ENCODE measurements around the gene OGFOD2.

OGFOD2 gene

DNA sequence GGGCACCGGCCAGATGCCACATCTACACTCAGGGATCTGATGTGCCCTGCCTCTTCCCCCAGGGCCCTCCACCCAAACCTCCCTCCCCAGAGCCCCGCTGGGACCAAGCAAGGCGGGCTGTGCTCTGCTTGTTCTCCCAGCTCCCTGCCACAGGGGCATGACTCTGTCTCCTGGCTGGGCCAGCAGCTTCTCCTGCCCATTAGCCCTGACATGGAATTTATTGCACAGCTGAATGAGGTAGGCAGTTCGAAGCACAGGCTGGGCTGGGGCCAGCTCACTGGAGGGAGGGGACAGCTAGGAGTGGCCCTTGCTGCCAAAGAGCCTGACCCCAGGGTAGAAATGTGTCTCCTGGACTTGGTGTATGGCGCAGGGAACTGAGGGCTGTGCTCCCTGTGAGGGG, 47.8 kb downstream of the OGFOD2 start:
- no peak for FAIRE-seq
- TF ChIP-seq POLR2A (IDR thresholded peaks at IDR 0.05; ENCODE audit: low read depth, low read length) (no peak), PAX5 (IDR thresholded peaks at IDR 0.05; ENCODE audit: insufficient read depth, low read length, severe bottlenecking) (no peak), TAF1 (IDR thresholded peaks at IDR 0.05; ENCODE audit: low read depth, low read length) (no peak), POLR2AphosphoS5 (IDR thresholded peaks at IDR 0.05; ENCODE audit: low read depth, low read length) (no peak)

DNA sequence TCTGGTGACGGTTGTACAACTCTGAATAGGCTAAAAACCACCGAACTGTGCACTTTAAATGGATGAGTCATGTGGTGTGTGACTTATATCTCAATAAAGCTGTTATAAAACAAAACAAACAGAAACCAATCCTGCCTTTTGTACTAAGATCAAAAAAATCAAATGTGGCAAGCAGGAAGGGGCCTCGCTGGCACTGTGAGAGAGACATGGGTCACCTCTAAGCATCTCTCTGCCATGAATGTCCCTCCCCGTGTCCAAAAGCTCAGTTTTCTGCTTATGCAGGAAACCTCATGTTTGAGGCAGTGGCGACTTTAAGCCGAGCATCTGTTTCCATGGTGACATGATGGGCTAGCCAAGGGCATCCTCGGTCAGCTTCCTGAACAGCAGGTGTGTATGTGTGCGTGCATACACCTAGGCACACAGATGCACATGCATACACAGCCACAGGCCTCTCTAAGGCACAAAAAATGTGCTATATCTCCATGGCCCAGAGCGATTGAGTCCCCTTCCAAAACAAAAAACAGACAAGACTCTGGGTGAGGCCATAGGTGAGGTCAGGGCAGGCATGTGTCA, 49.9 kb downstream of the OGFOD2 start:
- TF ChIP-seq SPI1 (IDR thresholded peaks at IDR 0.05; ENCODE audit: low read depth, low read length) (no peak), TAF1 (IDR thresholded peaks at IDR 0.05; ENCODE audit: low read depth, low read length) (no peak), PAX5 (IDR thresholded peaks at IDR 0.05; ENCODE audit: insufficient read depth, low read length, severe bottlenecking) (no peak), POLR2AphosphoS5 (IDR thresholded peaks at IDR 0.05; ENCODE audit: low read depth, low read length) (no peak), POU2F2 (IDR thresholded peaks at IDR 0.05; ENCODE audit: low read depth, low read length) (no peak), POLR2A (IDR thresholded peaks at IDR 0.05; ENCODE audit: low read depth, low read length) (no peak)
- FAIRE-seq (peak; percentile 38), DNase-seq (ENCODE audit: insufficient read length, low spot score) (no peak)

More for the DNA sequence above, 47.8 kb downstream of the OGFOD2 start:
- DNase-seq (ENCODE audit: insufficient read length, low spot score): no peak

- FAIRE-seq (no peak), DNase-seq (ENCODE audit: insufficient read length, low spot score) (no peak)
These were observed 51.2 kb downstream of the OGFOD2 start for GRCh38 chr12:123026094-123026853.

GRCh38 chr12:123027726-123028445, 52.8 kb downstream of the OGFOD2 start:
- no peak for FAIRE-seq
- no peak for TF ChIP-seq POLR2A (IDR thresholded peaks at IDR 0.05; ENCODE audit: low read depth, low read length)
- no peak for TF ChIP-seq PAX5 (IDR thresholded peaks at IDR 0.05; ENCODE audit: insufficient read depth, low read length, severe bottlenecking)
- no peak for DNase-seq (ENCODE audit: insufficient read length, low spot score)

More at GRCh38 chr12:123026094-123026853, 51.2 kb downstream of the OGFOD2 start:
- no peak for TF ChIP-seq PAX5 (IDR thresholded peaks at IDR 0.05; ENCODE audit: insufficient read depth, low read length, severe bottlenecking)
- TF ChIP-seq POU2F2 (IDR thresholded peaks at IDR 0.05; ENCODE audit: low read depth, low read length): no peak
- no peak for TF ChIP-seq TAF1 (IDR thresholded peaks at IDR 0.05; ENCODE audit: low read depth, low read length)
- no peak for TF ChIP-seq POLR2AphosphoS5 (IDR thresholded peaks at IDR 0.05; ENCODE audit: low read depth, low read length)
- TF ChIP-seq SPI1 (IDR thresholded peaks at IDR 0.05; ENCODE audit: low read depth, low read length): no peak
- TF ChIP-seq POLR2A (IDR thresholded peaks at IDR 0.05; ENCODE audit: low read depth, low read length): no peak

DNA sequence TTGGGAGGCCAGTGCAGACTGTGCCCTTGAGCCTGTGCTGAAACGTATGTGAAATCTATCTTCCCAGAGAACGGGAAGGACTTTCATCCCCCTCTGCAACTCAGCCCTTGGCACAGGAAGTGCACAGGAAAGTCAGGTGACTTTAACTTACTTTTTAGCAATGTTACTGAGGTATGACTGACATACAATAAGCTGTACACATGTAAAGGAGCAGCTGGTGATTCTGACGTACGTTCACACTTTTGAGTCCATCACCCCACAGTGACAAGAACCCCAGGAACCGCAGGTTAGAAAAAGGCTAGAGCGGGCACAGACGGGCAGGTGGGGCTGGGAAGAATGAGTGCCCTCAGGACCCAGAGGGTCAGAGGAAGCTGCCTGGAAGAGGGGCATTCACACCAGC, 53.4 kb downstream of the OGFOD2 start:
- no peak for DNase-seq (ENCODE audit: insufficient read length, low spot score)
- no peak for TF ChIP-seq PAX5 (IDR thresholded peaks at IDR 0.05; ENCODE audit: insufficient read depth, low read length, severe bottlenecking)
- TF ChIP-seq TAF1 (IDR thresholded peaks at IDR 0.05; ENCODE audit: low read depth, low read length): no peak
- no peak for TF ChIP-seq SPI1 (IDR thresholded peaks at IDR 0.05; ENCODE audit: low read depth, low read length)
- no peak for TF ChIP-seq POLR2AphosphoS5 (IDR thresholded peaks at IDR 0.05; ENCODE audit: low read depth, low read length)
- no peak for TF ChIP-seq POLR2A (IDR thresholded peaks at IDR 0.05; ENCODE audit: low read depth, low read length)
- no peak for TF ChIP-seq POU2F2 (IDR thresholded peaks at IDR 0.05; ENCODE audit: low read depth, low read length)
- no peak for FAIRE-seq

GRCh38 chr12:123029550-123029949, 54.5 kb downstream of the OGFOD2 start:
- TF ChIP-seq POU2F2 (IDR thresholded peaks at IDR 0.05; ENCODE audit: low read depth, low read length): no peak
- TF ChIP-seq SPI1 (IDR thresholded peaks at IDR 0.05; ENCODE audit: low read depth, low read length): no peak
- TF ChIP-seq POLR2A (IDR thresholded peaks at IDR 0.05; ENCODE audit: low read depth, low read length): no peak
- no peak for TF ChIP-seq TAF1 (IDR thresholded peaks at IDR 0.05; ENCODE audit: low read depth, low read length)
- TF ChIP-seq POLR2AphosphoS5 (IDR thresholded peaks at IDR 0.05; ENCODE audit: low read depth, low read length): no peak
- no peak for TF ChIP-seq PAX5 (IDR thresholded peaks at IDR 0.05; ENCODE audit: insufficient read depth, low read length, severe bottlenecking)
- no peak for FAIRE-seq
- DNase-seq (ENCODE audit: insufficient read length, low spot score): no peak

Measured in GM12891 (cell line).